DND-41 (cell line): ENCODE data around the gene SCP2D1.

Experiments
- ATAC-seq: fragments of 200-7000 bp; cut with Tn5 transposase; 3 replicates; pipeline ENCODE4 v1.9.1; 2021; ENCODE audit warnings: low read depth; ENCODE audit not compliant: insufficient read depth
- DNase-seq: peaks from one replicate; pipeline ENCODE4 v3.0.0-alpha.2; 2020
- H2AFZ ChIP-seq: 2 replicates; pipeline ENCODE4 v1.6.0; 2012; ENCODE audit warnings: low read depth, low read length
- H3K27ac ChIP-seq: 2 replicates; pipeline ENCODE4 v1.5.1; 2012; ENCODE audit warnings: low read length, inconsistent platforms
- H3K27me3 ChIP-seq: fragments of 200-600 bp; sonication (generic); 2 replicates; pipeline ENCODE4 v1.6.0; 2012; ENCODE audit warnings: low read length, mild to moderate bottlenecking, inconsistent platforms; ENCODE audit not compliant: insufficient read depth, poor library complexity
- H3K36me3 ChIP-seq: 2 replicates; pipeline ENCODE4 v1.5.1; 2012; ENCODE audit warnings: low read length, inconsistent platforms; ENCODE audit not compliant: insufficient read depth
- H3K4me1 ChIP-seq: 2 replicates; pipeline ENCODE4 v1.5.1; 2012; ENCODE audit warnings: mild to moderate bottlenecking, low read length; ENCODE audit not compliant: insufficient read depth
- H3K4me2 ChIP-seq: 2 replicates; pipeline ENCODE4 v1.6.0; 2012; ENCODE audit warnings: mild to moderate bottlenecking, moderate library complexity, low read length, inconsistent platforms; ENCODE audit not compliant: insufficient read depth
- H3K4me3 ChIP-seq, 2 experiments: fragments of 200-600 bp in 1 of 2; shearing (Covaris generic) in 1 of 2; 2 replicates each; pipeline ENCODE4 v1.5.1; 2012 to 2016; ENCODE audit warnings: inconsistent platforms in 2 of 2, low read length in 2 of 2, mild to moderate bottlenecking in 2 of 2, low read depth in 1 of 2, moderate library complexity in 1 of 2
- H3K79me2 ChIP-seq: 2 replicates; pipeline ENCODE4 v1.6.0; 2012; ENCODE audit warnings: low read length, inconsistent platforms; ENCODE audit not compliant: insufficient read depth
- H3K9ac ChIP-seq: 2 replicates; pipeline ENCODE4 v1.6.0; 2012; ENCODE audit warnings: low read depth, mild to moderate bottlenecking, inconsistent platforms, low read length, moderate library complexity
- H3K9me3 ChIP-seq: 2 replicates; pipeline ENCODE4 v1.5.1; 2012; ENCODE audit warnings: low read length, moderate library complexity, mild to moderate bottlenecking, inconsistent platforms; ENCODE audit not compliant: insufficient read depth, severe bottlenecking
- H4K20me1 ChIP-seq: 2 replicates; pipeline ENCODE4 v1.6.0; 2012; ENCODE audit warnings: low read length; ENCODE audit not compliant: insufficient read depth
- EZH2 ChIP-seq: IDR thresholded peaks from 3 replicates; pipeline ENCODE4 v1.6.1; 2012; ENCODE audit warnings: borderline replicate concordance, low read depth, mild to moderate bottlenecking, moderate library complexity, low read length, inconsistent platforms; ENCODE audit not compliant: severe bottlenecking
- TF ChIP-seq, protein P1 (sequence below): IDR thresholded peaks from 2 replicates; pipeline ENCODE4 v1.5.1; 2012; ENCODE audit warnings: borderline replicate concordance, low read length, moderate library complexity, mild to moderate bottlenecking; ENCODE audit not compliant: poor library complexity, severe bottlenecking; ENCODE audit errors: extremely low read depth

Gene SCP2D1

DNA sequence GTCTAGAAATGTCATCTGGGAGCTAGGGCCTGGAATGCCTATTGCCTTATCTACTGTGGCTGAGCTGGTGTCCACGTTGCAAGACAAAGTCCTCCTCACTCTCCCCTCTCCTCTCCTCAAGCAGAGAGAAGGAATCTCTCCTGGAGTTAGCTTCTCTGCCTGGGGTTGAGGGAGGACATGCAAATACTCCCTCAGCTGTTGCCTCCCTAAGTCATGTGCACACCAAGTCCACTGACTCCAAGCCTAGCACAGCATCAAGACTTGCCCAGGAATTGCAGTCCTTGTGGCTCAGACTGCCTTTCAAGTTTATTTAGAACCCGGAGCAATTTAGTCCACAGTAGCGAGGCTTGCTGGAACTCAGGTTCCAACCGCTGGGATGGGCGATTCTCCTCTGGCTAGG is 38.0 kb upstream of the SCP2D1 start:
- Histone ChIP-seq H4K20me1 (no peaks in the 10 kb centered on the region), H3K9ac (no peak overlapping the region), H3K27me3 (no peaks in the 10 kb centered on the region), H3K4me2 (no peak overlapping the region), H3K36me3 (no peaks in the 10 kb centered on the region), H3K27ac (no peak overlapping the region), H3K9me3 (no peaks in the 10 kb centered on the region), H2AFZ (no peak overlapping the region), H3K4me3 (no peak overlapping the region), H3K4me1 (no peaks in the 10 kb centered on the region), H3K79me2 (no peaks in the 10 kb centered on the region)
- no peak for TF ChIP-seq EZH2
- TF ChIP-seq, protein P1, sequence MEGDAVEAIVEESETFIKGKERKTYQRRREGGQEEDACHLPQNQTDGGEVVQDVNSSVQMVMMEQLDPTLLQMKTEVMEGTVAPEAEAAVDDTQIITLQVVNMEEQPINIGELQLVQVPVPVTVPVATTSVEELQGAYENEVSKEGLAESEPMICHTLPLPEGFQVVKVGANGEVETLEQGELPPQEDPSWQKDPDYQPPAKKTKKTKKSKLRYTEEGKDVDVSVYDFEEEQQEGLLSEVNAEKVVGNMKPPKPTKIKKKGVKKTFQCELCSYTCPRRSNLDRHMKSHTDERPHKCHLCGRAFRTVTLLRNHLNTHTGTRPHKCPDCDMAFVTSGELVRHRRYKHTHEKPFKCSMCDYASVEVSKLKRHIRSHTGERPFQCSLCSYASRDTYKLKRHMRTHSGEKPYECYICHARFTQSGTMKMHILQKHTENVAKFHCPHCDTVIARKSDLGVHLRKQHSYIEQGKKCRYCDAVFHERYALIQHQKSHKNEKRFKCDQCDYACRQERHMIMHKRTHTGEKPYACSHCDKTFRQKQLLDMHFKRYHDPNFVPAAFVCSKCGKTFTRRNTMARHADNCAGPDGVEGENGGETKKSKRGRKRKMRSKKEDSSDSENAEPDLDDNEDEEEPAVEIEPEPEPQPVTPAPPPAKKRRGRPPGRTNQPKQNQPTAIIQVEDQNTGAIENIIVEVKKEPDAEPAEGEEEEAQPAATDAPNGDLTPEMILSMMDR, result no peak
- DNase-seq (no peak), ATAC-seq (no peak)

DNA sequence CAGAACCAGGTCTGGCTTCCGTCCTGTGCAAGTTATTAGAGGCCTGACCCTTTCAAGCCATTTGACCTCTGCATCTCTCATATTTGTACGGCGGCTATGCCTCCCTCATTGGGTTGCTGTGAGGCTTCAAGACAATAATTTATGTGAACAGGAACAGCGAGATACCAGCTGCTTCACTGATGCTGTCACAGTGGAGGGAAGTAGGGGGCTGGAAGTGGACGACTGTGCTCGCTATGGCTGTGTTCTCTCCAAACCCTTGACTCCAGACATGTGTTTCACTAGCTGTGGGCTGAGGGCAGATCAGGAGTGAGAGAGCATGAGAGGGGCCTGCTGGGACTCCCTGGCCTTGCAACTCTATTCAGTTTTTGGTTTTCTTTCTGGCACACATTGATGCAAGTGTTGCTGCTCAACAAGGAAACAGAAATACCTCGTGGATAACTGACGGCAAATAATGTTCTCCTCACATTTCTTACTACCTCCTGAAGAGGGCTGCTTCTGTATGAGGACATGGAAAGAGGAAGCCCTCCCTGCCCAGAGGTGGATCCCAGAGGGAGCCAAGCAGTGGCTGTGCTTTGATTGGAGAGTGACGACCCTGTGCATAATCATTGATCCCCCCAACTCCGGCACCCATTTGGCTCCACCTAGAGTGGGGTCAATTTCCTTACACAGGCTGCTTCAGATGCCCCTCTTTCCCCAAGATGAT is 34.7 kb upstream of the SCP2D1 start:
- H3K9ac ChIP-seq, result no peak overlapping the region
- H3K4me3 ChIP-seq, result no peak overlapping the region
- H3K27me3 ChIP-seq, result no peaks in the 10 kb centered on the region
- H3K27ac ChIP-seq, result no peak overlapping the region
- no peak overlapping the region for H2AFZ ChIP-seq
- H3K4me1 ChIP-seq, result no peaks in the 10 kb centered on the region
- no peaks in the 10 kb centered on the region for H3K36me3 ChIP-seq
- no peak overlapping the region for H3K4me2 ChIP-seq
- no peak for ATAC-seq
- TF ChIP-seq EZH2, result no peak
- TF ChIP-seq, protein P1, result no peak
- no peaks in the 10 kb centered on the region for H3K79me2 ChIP-seq
- H4K20me1 ChIP-seq, result no peaks in the 10 kb centered on the region
- no peak for DNase-seq
- no peaks in the 10 kb centered on the region for H3K9me3 ChIP-seq

- Histone ChIP-seq H3K27me3 (peaks cover 6% of the 10 kb centered on the region), H3K4me3 (no peak overlapping the region)
- ATAC-seq, result no peak
Observed at GRCh38 chr20:18780385-18781130, 33.0 kb upstream of the SCP2D1 start.

More at GRCh38 chr20:18780385-18781130, 33.0 kb upstream of the SCP2D1 start:
- no peak overlapping the region for H3K4me2 ChIP-seq
- no peak overlapping the region for H3K9ac ChIP-seq
- no peaks in the 10 kb centered on the region for H3K9me3 ChIP-seq
- TF ChIP-seq, protein P1, result no peak
- no peak for TF ChIP-seq EZH2
- H4K20me1 ChIP-seq, result no peaks in the 10 kb centered on the region
- H3K4me1 ChIP-seq, result no peaks in the 10 kb centered on the region
- no peak overlapping the region for H3K27ac ChIP-seq
- no peaks in the 10 kb centered on the region for H3K36me3 ChIP-seq
- no peaks in the 10 kb centered on the region for H3K79me2 ChIP-seq
- DNase-seq, result no peak
- no peak overlapping the region for H2AFZ ChIP-seq
